GM19467 (cell line): ENCODE data around the gene NCK1.

Experiments used
- ATAC-seq: cut with Tn5 transposase; IDR thresholded peaks from one replicate; pipeline ENCODE4 v1.9.1; 2021; ENCODE audit warnings: mild to moderate bottlenecking, moderate library complexity; ENCODE audit not compliant: unreplicated experiment

NCK1 gene

DNA sequence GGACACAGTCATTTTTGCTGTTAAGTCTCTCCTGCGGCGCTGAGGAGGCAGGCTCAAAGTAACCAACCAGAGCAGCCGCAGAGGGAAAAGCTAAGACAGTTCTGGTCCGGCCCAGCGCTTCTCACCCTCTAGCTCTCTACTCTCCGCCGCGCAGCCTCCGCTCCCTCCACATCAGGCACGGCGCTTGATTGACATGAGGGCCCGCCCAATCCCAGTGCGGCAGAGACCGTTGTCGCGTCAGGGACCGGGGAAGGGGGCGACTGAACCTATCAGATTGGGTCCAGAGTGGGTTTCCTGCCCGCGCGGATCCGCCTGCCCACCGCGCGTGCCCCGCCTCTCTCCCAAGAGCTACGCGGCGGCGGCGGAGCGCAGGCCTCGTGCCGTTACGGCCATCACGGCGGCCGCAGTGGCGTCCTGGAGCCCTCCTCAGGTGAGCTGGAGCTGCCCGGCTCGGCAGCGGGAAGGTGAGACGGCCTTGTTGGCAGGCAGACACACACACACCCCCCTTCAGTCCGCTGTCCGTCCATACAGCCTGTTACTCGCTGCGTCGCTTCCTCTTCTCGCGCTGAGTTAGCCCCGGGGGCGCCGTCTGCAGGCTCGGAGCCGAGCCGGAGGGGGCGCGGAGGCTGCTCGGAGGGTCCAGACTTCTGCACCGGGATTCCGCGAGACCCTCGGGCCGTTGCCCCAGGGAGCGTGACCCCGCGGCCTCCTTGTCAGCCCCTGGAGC is at the start of gene NCK1:
Gene NCK1 (plus strand): TSS at position 319 of the 727 bp plus-strand sequence. CDS start 65,794 bp downstream, outside the sequence.
- peak; percentile 96 for ATAC-seq

DNA sequence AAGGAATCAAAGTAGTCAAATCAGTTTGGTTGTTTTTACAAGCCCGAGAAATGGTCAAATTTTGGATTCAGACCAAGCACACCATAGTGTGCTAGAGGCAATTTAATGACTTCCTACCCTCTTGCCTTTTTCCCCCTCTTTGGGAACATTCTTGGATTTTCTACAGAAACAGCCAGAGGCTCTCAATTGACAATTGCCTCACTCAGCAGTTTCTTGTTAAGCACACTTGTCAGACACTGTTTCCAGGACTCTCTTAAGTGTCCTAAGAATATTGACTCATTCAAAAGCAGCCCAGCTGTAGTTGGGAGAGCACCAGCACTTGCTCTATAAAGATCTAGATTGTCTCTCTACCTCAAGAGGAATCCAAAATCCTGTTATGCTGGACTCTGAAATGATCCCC is 44.6 kb upstream of the NCK1 start:
- no peak for ATAC-seq

- no peak for ATAC-seq
Observed at GRCh38 chr3:136818191-136818768, 43.7 kb upstream of the NCK1 start.

DNA sequence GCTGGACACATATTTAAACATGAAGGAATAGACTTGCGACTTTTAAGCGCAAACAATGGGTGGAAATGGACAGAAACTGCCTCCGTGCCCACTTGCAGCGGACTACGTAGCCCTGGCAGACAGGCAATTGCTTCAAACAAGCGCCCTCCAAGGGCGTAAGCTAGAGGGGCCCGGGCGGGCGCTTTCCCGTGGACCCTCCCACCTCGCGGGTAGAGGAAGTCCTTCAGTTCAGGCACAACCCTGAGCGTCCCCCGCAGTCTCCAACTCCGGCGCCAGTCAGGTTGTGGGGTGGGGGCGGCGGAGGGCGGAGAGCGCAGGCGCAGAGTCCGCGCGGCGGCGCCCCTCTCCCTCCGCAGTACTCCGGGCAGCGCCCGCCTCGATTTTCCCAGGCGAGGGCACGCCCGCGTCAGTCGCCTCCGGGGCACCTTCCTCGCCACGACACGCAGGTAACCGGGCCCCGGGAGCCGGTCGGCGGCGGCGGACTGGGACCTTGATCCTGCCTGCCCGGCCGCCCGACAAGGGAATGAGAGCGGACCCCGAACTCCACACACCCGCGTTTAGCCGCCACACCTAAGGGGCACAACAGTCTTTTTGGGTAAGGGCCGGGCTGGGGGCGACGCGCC is 43.1 kb upstream of the NCK1 start, which contains the start of gene SLC35G2:
Gene SLC35G2 (plus strand): TSS at position 358 of the 623 bp plus-strand sequence. CDS start 35,335 bp downstream, outside the sequence.
- ATAC-seq: no peak

DNA sequence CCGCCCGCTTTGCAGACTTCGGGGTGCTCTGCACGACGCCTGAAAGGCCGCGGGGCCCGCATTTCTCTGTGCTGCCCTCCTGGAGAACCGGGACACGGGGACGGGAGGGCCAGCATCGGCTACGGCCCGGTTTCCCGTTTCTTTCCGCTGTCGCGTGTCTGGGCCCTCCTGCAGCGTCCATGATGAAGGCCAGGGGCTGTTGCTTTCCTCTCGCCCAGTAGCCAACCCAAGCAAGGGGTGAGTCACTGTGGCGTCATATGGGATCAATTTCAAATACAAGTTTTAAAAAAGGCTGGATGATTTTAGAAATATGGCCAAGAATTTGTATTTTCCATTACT is 42.6 kb upstream of the NCK1 start:
- ATAC-seq: no peak

- ATAC-seq: no peak
Observed at GRCh38 chr3:136819731-136820679, 42.0 kb upstream of the NCK1 start.

DNA sequence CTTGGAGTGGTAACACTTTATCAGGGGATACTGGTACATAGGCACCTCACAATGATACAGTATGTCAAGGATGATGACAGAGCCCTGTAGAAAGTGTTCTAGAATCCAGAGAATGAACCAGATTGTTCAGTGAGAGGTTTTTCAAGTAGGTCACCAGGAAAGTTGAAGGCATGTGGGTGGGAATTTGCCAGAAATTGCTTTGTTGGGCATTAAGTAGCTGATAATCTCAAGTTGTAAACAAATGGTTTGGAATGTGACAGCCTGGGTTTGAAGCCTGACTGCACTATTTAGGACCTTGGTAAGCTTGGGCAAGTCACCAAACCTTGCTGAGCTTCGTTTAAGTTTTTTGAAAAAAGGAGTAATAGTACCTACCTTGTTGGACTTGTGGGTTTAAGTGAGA is 30.5 kb upstream of the NCK1 start:
- no peak for ATAC-seq

GRCh38 chr3:136835089-136835812 is 26.8 kb upstream of the NCK1 start:
- ATAC-seq: no peak

DNA sequence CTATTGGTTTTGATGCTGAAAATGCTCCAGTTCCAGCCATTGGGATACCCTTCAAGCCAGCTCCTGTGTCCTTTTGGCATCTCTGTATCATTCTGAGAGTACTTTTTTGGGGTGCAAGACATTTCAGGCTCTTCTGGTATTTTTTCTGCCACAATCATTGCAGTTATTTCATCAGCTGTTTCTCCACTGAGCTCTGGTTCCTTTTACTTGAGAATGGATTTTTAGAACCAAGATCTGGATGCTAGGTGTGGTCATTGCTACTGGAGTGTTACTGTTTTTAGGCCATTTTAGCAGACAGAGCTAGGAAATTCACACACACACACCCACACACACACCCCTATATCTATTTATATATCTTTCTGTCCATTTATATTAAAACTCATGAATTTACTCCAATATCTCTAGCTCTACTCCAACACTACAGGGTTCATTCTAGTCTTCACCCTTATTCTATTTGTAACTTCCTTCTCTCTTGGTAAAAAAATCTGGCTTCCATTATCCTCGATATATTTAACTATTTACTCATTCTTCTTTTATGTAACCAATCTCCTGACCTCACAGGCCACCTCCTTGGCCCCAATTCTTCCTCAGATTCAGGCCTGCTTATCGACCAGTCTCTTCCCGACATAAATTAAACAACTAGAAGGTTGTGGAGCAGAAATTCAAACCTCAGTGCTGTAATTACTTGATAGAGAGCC is 26.0 kb upstream of the NCK1 start:
- ATAC-seq: no peak

DNA sequence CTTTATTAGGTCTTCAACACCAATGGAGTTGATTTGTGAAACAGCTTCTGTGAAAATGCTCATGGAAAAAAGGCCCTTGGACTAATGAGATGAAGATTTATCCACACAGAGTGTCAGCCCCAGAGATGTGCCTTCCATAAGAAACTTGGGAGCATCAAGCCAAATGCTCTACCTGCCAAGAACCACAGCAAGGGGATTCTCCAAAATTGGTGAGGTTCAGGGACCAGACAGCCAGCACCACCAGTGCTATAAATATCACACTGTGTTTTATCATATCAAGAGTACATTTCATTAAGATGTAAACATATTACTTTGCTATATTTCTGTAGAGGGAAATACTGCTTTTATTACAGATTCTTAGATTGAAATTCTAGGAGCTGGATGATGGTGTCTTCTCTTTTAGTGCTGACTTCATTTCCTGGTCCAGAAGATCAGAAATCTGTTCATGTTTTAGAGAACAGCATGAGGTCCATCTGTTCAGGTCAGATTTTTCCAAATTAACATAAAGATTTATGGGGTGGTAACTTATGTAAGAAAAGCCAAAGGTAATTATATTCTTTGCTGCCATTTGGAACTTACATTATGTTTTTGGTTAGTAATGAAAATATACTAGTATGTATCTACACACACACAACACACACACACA is 25.4 kb upstream of the NCK1 start:
- ATAC-seq: no peak

DNA sequence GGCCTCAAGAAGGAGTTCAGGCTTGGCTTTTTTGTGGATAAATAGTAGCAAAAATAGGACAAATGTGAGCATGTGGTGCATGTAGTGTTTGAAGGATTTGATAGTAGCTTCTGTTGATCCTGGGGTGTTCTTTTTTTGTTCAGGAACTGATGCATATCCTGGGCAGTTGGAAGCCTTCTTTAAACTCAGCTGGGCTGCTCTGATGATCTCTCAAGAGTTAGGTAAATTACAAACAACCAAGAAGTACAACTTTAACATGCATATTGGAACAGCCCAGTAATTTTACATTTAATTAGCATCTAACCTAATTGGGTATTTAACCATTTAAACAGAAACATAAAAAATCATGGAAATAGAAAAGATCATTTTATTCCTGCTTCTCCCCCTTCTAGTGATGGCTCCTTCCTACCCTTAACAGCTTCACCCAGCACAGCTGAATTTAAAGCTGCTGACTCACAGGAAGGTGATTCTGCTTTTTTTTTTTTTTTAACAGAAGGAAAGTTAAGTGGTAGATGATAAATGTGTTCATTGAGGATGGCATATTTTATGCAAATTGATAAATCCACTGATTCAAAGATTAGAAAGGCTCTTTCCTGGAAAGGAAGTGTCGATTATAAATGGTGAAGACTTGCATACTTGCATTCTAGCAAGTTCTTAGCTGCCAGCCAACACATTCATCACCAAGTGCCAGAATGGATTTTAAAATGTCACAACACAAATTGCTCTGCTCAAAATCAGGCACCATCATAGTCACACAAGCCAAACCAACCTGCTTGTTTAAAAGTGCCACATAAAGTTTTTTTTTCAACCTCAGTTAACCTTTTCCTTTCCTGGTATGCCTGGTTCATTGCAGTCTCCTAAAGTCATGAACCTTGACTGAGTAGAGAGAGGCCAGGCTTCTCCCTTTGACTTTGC is 23.1 kb upstream of the NCK1 start:
- ATAC-seq: no peak

- ATAC-seq: no peak
Observed at GRCh38 chr3:136839556-136839931, 22.5 kb upstream of the NCK1 start.

DNA sequence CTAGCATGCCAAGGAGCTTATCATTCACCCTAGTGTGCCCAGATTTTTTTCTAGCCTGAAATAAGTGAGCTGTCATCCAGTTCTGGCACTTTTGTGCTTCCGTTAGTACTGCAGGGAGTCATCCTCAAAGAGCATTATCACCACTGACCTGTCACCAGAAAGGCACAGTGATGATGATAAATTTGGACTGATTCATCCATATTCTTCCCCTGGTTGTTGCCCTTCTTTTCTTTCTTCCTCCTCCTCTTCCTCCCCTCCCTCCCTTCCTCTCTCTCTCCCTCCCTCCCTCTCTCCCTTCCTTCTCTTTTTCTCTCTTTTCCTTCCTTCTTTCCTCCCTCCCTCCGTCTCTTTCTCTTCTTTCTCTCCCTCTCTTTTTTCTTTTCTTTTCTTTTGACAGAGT is 21.8 kb upstream of the NCK1 start:
- ATAC-seq: no peak

- no peak for ATAC-seq
Observed at GRCh38 chr3:136842294-136842693, 19.7 kb upstream of the NCK1 start.

DNA sequence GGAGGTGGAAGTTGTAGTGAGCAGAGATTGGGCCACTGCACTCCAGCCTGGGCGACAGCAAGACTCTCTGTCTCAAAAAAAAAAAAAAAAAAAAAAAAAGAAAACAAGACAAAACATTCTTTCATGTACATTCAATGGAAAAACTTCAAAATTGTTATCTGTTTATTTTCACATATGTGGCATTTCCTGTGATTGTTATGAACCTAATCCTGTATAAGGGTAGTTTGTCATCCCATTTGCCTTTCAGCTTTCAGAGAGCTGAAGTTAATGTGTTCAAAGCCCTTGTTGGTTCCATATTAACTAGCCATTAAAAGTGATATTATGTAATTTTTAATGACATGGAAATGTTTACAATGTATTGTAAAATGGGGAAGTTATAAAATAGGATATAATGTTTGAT is 17.3 kb upstream of the NCK1 start:
- no peak for ATAC-seq

- no peak for ATAC-seq
Observed at GRCh38 chr3:136852180-136852579, 9.8 kb upstream of the NCK1 start.

GRCh38 chr3:136856665-136857064 is 5.3 kb upstream of the NCK1 start:
- ATAC-seq: no peak

DNA sequence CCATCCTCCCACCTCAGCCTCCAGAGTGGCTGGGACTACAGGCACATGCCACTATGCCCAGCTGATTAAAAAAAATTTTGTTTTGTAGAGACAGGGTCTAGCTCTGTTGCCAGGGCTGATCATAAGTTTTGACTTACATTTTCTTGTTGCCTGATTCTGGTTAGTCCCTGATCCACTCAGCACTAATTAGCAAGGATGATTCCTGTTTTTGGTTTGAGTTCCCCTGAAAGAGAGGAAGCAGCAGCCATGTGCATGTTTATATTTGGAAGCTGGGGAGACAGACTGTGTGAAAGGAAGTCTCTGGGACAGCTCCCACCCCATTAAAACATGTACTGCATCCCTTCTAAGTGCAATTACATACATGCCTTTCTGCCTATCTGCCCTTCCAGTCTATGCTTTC is 3.6 kb upstream of the NCK1 start:
- ATAC-seq: no peak
